NB4 (cell line): ENCODE data around the gene NUP188.

Experiments used
- CTCF ChIP-seq: IDR thresholded peaks from one replicate; pipeline ENCODE4 v1.5.1; 2012; ENCODE audit warnings: low read depth, low read length
- POLR2A ChIP-seq: IDR thresholded peaks from 2 replicates; pipeline ENCODE4 v1.6.1; 2011; ENCODE audit warnings: mild to moderate bottlenecking; ENCODE audit not compliant: insufficient read length; ENCODE audit errors: extremely low read depth

GRCh38 chr9:128969491-128969890, 22.0 kb downstream of the NUP188 start:
- TF ChIP-seq CTCF (no peak), POLR2A (no peak)
